Measurements from ENCODE around the gene IGSF21. TPM values are rescaled to one million over a fixed set of nuclear protein-coding genes. Genes with fewer than 3 reads are reported as not detected.

Gene IGSF21
- total and polyA plus RNA-seq, 2 of the 4 experiments (the other 2 are of a cell fraction), result not detected

GRCh38 chr1:18411321-18411720, 303.7 kb downstream of the IGSF21 start:
- Histone ChIP-seq H3K56ac (ENCODE audit: extremely low read depth, insufficient read depth, low read length) (no peak overlapping the region), H2BK15ac (ENCODE audit: low read depth, low read length) (no peak overlapping the region), H3K9ac (ENCODE audit: low read depth, low read length) (no peak overlapping the region), H3K9me3 (ENCODE audit: control insufficient read depth, insufficient read depth, low read length) (peaks cover 53% of the 10 kb centered on the region), H4K91ac (ENCODE audit: insufficient read depth, low read depth, low read length) (no peak overlapping the region), H4K8ac (ENCODE audit: low read depth in 2 of 2, low read length in 2 of 2) (no peak overlapping the region), H2AK5ac (ENCODE audit: low read depth, low read length) (no peak overlapping the region), H4K5ac (ENCODE audit: low read depth, low read length) (no peak overlapping the region), H2BK5ac (ENCODE audit: low read depth, low read length, poor library complexity, severe bottlenecking) (no peak overlapping the region), H2BK20ac (ENCODE audit: low read depth, low read length) (no peak overlapping the region), H3K27ac (ENCODE audit: insufficient read depth, low read length) (no peak overlapping the region), H2BK120ac (ENCODE audit: low read depth, low read length) (no peak overlapping the region), H4K20me1 (ENCODE audit: insufficient read depth, low read length) (no peaks in the 10 kb centered on the region), H3K18ac (ENCODE audit: low read depth, low read length) (no peak overlapping the region), H3K4me1 (ENCODE audit: control insufficient read depth, insufficient read depth, low read length) (no peaks in the 10 kb centered on the region), H3K9me1 (ENCODE audit: insufficient read depth, low read length) (no peaks in the 10 kb centered on the region), H3K14ac (replicated peaks; ENCODE audit: low read depth, low read length) (no peak overlapping the region), H3K4me2 (ENCODE audit: low read depth, low read length) (no peak overlapping the region), H2AFZ (replicated peaks; ENCODE audit: low read length, poor library complexity) (no peak overlapping the region), H3K23ac (ENCODE audit: low read depth, low read length) (no peak overlapping the region), H3K4ac (ENCODE audit: low read depth, low read length) (no peak overlapping the region), H3K79me1 (ENCODE audit: low read depth in 1 of 2, low read length in 2 of 2) (no peaks in the 10 kb centered on the region), H3K4me3 (ENCODE audit: insufficient read depth, low read depth, low read length) (no peak overlapping the region), H3K36me3 (ENCODE audit: control insufficient read depth, insufficient read depth, low read length) (no peaks in the 10 kb centered on the region), H2AK9ac (replicated peaks; ENCODE audit: low read depth, low read length, poor library complexity) (no peak overlapping the region), H3K27me3 (ENCODE audit: control insufficient read depth, insufficient read depth, low read length) (no peaks in the 10 kb centered on the region)
- ATAC-seq (ENCODE audit: low read depth), result no peak
- POLR2A ChIA-PET (ENCODE audit: unreplicated experiment), result no interaction called here
- intact Hi-C loops (cut with micrococcal nuclease) (no loop called here), in situ Hi-C loops (cut with MboI; ENCODE audit: low sequenced_read_pairs) (no loop called here), dilution Hi-C loops (cut with HindIII; ENCODE audit: low sequenced_read_pairs, unreplicated experiment) (no loop called here)
- no peak for DNase-seq
- CTCF ChIA-PET, result no interaction called here
- no CpG with 5 or more reads among the region's 2 CpGs for WGBS, 2 experiments (ENCODE audit: extremely low coverage in 2 of 2, insufficient read length in 1 of 2)
- TF ChIP-seq RCOR1 (IDR thresholded peaks at IDR 0.05; ENCODE audit: insufficient replicate concordance, low read length), result no peak
- TF ChIP-seq FOS (IDR thresholded peaks at IDR 0.05; ENCODE audit: low read depth, low read length), result no peak
- no peak for TF ChIP-seq RFX5 (IDR thresholded peaks at IDR 0.05; ENCODE audit: low read depth, low read length)
- TF ChIP-seq MAZ (IDR thresholded peaks at IDR 0.05; ENCODE audit: borderline replicate concordance, low read depth, low read length), result no peak
- TF ChIP-seq SMC3 (IDR thresholded peaks at IDR 0.05; ENCODE audit: low read depth, low read length), result no peak
- no peak for TF ChIP-seq CEBPB (IDR thresholded peaks at IDR 0.05; ENCODE audit: low read depth, low read length)
- TF ChIP-seq CTCF (conservative IDR thresholded peaks at IDR 0.05; ENCODE audit: low read depth, low read length), result no peak
- no peak for TF ChIP-seq NFE2L2 (IDR thresholded peaks at IDR 0.05; ENCODE audit: low read depth, low read length)
- no peak for TF ChIP-seq USF2 (IDR thresholded peaks at IDR 0.05; ENCODE audit: low read depth, low read length)
- no peak for TF ChIP-seq MXI1 (IDR thresholded peaks at IDR 0.05; ENCODE audit: borderline replicate concordance, low read depth, low read length)
- no peak for TF ChIP-seq RAD21 (IDR thresholded peaks at IDR 0.05; ENCODE audit: low read length)
- TF ChIP-seq CHD1 (IDR thresholded peaks at IDR 0.05; ENCODE audit: low read depth, low read length), result no peak
- no peak for TF ChIP-seq MAFK (IDR thresholded peaks at IDR 0.05; ENCODE audit: low read depth, low read length)
- no peak for TF ChIP-seq BHLHE40 (IDR thresholded peaks at IDR 0.05; ENCODE audit: low read depth, low read length)
- no peak for TF ChIP-seq POLR2A (IDR thresholded peaks at IDR 0.05; ENCODE audit: low read depth, low read length)
- TF ChIP-seq ELK1 (IDR thresholded peaks at IDR 0.05; ENCODE audit: borderline replicate concordance, low read depth, low read length), result no peak
- no TSS peak for BruUV-seq (replicated peaks)

Measured in IMR-90 (cell line).